Ishikawa (cell line): ENCODE data around the gene ACVR1.

Experiments
- CEBPB ChIP-seq: IDR thresholded peaks from 2 replicates; pipeline ENCODE4 v1.6.1; 2012
- CREB1 ChIP-seq: IDR thresholded peaks from 2 replicates; pipeline ENCODE4 v1.6.1; 2012; ENCODE audit warnings: low read depth
- EGR1 ChIP-seq: IDR thresholded peaks from 2 replicates; pipeline ENCODE4 v1.6.1; 2012
- EP300 ChIP-seq: IDR thresholded peaks from 2 replicates; pipeline ENCODE4 v1.6.1; 2012; ENCODE audit warnings: borderline replicate concordance
- FOXM1 ChIP-seq: IDR thresholded peaks from 2 replicates; pipeline ENCODE4 v1.6.1; 2012; ENCODE audit warnings: low read depth, borderline replicate concordance
- NFIC ChIP-seq: IDR thresholded peaks from 2 replicates; pipeline ENCODE4 v1.6.1; 2012
- RAD21 ChIP-seq: IDR thresholded peaks from 2 replicates; pipeline ENCODE4 v1.6.1; 2012; ENCODE audit warnings: low read depth
- TAF1 ChIP-seq: IDR thresholded peaks from 2 replicates; pipeline ENCODE4 v1.6.1; 2012; ENCODE audit warnings: low read depth, mild to moderate bottlenecking
- TCF12 ChIP-seq: IDR thresholded peaks from 2 replicates; pipeline ENCODE4 v1.6.1; 2012; ENCODE audit warnings: low read depth
- TEAD4 ChIP-seq: IDR thresholded peaks from 2 replicates; pipeline ENCODE4 v1.6.1; 2012
- YY1 ChIP-seq: IDR thresholded peaks from 2 replicates; pipeline ENCODE4 v1.6.1; 2012; ENCODE audit warnings: low read depth
- ZBTB7A ChIP-seq: IDR thresholded peaks from 2 replicates; pipeline ENCODE4 v1.6.1; 2012; ENCODE audit warnings: low read depth
- TF ChIP-seq, protein P1 (sequence below): IDR thresholded peaks from 2 replicates; pipeline ENCODE4 v1.6.1; 2012
- TF ChIP-seq, protein P2 (sequence below): IDR thresholded peaks from 2 replicates; pipeline ENCODE4 v1.6.1; 2012; ENCODE audit warnings: low read depth, mild to moderate bottlenecking
- TF ChIP-seq, protein P3 (sequence below): IDR thresholded peaks from 2 replicates; pipeline ENCODE4 v1.6.1; 2012

The ACVR1 gene

DNA sequence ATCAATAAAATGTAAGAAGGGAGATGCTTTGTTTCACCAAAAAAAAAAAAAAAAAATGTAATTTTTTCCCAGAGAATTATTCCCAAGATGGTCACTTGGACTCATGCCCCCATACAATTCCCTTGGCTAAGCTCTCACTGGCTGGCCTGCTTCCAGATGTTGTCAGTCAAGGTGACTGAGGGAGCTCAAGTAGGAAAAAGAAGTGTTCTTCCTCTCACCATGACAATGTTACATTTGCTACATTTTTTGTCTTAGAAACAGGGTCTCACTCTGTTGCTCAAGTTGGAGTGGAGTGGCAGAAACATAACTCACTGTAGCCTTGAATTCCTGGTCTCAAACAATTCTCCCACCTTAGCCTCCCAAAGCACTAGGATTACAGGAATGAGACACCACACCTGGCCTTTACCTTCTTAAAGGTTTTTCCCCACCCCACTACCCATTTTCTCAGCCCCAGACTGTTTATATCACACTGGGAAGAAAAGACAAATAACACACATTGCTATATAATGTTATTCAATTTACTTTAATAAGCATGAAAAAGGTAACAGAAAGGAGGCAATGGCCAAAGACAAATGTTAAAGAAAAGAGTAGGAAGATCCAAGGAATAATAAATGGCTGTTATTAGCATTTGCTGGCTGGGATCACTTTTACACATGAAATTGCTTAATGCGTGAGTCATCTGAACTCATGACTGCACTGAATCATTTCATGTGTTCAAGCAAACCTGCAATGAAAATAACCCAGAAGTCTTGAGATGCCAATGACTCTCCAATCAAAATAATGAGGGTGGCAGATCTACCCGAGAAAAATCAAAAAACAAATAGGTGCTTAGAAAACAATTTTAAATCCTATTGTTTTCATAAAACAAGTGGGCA lies 45.2 kb downstream of the ACVR1 start:
- TF ChIP-seq RAD21 (no peak; the same call in 1 of the 2 replicates), EGR1 (no peak), TEAD4 (peak; percentile 49), TCF12 (no peak), CREB1 (no peak), NFIC (peak; percentile 83), EP300 (no peak), CEBPB (peak; percentile 88), YY1 (no peak), FOXM1 (no peak), TAF1 (no peak), ZBTB7A (no peak)
- TF ChIP-seq, protein P1, sequence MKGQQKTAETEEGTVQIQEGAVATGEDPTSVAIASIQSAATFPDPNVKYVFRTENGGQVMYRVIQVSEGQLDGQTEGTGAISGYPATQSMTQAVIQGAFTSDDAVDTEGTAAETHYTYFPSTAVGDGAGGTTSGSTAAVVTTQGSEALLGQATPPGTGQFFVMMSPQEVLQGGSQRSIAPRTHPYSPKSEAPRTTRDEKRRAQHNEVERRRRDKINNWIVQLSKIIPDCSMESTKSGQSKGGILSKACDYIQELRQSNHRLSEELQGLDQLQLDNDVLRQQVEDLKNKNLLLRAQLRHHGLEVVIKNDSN, result no peak
- TF ChIP-seq, protein P2, sequence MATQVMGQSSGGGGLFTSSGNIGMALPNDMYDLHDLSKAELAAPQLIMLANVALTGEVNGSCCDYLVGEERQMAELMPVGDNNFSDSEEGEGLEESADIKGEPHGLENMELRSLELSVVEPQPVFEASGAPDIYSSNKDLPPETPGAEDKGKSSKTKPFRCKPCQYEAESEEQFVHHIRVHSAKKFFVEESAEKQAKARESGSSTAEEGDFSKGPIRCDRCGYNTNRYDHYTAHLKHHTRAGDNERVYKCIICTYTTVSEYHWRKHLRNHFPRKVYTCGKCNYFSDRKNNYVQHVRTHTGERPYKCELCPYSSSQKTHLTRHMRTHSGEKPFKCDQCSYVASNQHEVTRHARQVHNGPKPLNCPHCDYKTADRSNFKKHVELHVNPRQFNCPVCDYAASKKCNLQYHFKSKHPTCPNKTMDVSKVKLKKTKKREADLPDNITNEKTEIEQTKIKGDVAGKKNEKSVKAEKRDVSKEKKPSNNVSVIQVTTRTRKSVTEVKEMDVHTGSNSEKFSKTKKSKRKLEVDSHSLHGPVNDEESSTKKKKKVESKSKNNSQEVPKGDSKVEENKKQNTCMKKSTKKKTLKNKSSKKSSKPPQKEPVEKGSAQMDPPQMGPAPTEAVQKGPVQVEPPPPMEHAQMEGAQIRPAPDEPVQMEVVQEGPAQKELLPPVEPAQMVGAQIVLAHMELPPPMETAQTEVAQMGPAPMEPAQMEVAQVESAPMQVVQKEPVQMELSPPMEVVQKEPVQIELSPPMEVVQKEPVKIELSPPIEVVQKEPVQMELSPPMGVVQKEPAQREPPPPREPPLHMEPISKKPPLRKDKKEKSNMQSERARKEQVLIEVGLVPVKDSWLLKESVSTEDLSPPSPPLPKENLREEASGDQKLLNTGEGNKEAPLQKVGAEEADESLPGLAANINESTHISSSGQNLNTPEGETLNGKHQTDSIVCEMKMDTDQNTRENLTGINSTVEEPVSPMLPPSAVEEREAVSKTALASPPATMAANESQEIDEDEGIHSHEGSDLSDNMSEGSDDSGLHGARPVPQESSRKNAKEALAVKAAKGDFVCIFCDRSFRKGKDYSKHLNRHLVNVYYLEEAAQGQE, result no peak
- TF ChIP-seq, protein P3, sequence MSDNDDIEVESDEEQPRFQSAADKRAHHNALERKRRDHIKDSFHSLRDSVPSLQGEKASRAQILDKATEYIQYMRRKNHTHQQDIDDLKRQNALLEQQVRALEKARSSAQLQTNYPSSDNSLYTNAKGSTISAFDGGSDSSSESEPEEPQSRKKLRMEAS, result no peak

DNA sequence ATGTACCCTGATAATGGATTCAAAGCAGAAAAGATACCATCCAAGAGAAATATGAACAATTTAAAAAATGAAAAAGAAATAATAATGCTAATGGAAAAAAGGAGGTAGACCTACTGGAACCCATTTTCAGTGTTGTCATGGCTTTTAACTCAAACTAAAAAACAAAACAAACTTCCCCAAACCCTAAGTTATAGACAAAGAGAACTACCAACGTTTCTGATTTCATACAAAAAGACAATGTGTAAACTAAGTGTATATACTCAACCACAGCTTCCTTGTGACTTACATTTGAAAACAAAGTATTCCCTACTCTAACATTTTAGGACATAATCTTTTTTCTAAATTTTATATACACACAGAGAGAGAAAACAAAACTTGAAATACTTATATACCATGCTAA lies 45.9 kb downstream of the ACVR1 start:
- TF ChIP-seq EP300 (no peak), YY1 (no peak), CREB1 (no peak), TCF12 (no peak), NFIC (no peak)
- TF ChIP-seq, protein P2, result no peak

DNA sequence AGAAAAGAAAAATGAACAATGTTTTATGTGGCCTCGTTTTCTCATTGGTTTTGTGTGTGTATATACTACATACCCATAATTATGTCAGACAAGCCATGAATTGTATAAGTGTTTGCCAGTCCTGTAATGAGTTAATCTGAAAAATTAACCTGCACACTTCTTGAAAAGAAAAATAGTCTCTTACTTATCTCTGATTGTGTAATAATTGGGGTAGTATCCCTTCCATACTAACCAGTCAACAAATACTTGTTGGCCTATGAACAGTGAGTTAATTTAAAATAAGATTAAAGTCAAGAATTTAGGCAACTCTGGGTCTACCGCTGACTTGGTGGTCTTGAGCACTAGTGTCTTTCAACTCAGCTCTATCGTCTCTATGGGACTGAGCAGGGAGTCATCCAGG lies 48.8 kb downstream of the ACVR1 start:
- TF ChIP-seq, protein P2, result no peak
- no peak for TF ChIP-seq TAF1
- TF ChIP-seq CREB1, result no peak
- TF ChIP-seq, protein P3, result no peak
- no peak for TF ChIP-seq ZBTB7A
- no peak for TF ChIP-seq YY1
- TF ChIP-seq TCF12, result no peak
- TF ChIP-seq FOXM1, result no peak
- TF ChIP-seq RAD21, result no peak
- TF ChIP-seq NFIC, result no peak

DNA sequence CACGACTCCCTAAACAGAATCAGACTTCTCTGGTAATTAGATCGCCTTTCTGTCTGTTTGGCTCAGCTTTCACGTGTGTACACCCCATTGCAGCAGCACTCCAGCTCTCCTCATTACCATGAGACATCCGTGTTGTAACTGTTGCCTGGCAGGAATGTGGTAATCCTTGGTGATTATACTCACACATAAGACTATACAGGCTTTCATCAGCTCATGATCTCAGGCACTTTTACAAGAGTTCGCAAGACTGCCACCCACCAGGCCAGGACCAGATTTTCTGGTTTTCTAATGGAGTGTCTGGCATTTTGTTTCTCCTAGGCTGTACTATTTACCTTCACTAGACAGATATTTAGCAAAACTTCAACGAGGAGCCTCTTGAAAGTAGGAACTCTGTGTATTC lies 50.2 kb downstream of the ACVR1 start:
- TF ChIP-seq, protein P3, result peak; percentile 53
- TF ChIP-seq, protein P2, result no peak
- TF ChIP-seq CEBPB (peak; percentile 82), NFIC (peak; percentile 53; the same call in 1 of the 2 replicates), FOXM1 (peak; percentile 44; the same call in 1 of the 2 replicates), EP300 (peak; percentile 55; the same call in 1 of the 2 replicates), CREB1 (no peak), TCF12 (peak; percentile 61), YY1 (peak; percentile 55; the same call in 1 of the 2 replicates), RAD21 (no peak), EGR1 (no peak), TAF1 (no peak), TEAD4 (peak; percentile 80), ZBTB7A (no peak)
- TF ChIP-seq, protein P1, result peak; percentile 4; the same call in 1 of the 2 replicates
